HG03175 (cell line): ENCODE results near the gene PEF1.

Experiments
- ATAC-seq: cut with Tn5 transposase; IDR thresholded peaks from one replicate; pipeline ENCODE4 v1.9.1; 2021; ENCODE audit warnings: mild to moderate bottlenecking, moderate library complexity; ENCODE audit not compliant: unreplicated experiment

PEF1 gene

DNA sequence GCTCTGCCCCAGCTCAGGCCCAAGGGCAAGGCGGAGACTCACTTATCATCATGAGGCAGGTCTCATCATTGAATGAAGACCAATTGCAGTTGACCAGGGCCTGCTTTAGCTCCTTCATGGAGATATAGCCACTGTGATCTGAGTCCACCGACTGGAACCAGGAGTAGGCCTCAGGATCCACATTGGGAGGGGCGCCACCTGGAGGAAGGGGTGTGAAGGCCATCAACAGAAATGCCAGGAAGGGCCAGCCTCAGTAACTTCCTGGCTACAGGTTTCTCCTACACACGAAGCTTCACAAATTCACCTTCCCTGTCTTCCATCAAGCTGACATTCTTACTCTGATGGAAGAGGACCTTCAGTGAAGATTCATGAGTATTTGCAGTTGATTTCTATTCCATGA, 11.6 kb downstream of the PEF1 start:
- no peak for ATAC-seq

- no peak for ATAC-seq
Observed at GRCh38 chr1:31632649-31633048, 12.0 kb downstream of the PEF1 start.

GRCh38 chr1:31628931-31629556, 15.6 kb downstream of the PEF1 start:
- no peak for ATAC-seq

- ATAC-seq: no peak
Observed at GRCh38 chr1:31627930-31628559, 16.6 kb downstream of the PEF1 start.

GRCh38 chr1:31627301-31627929, 17.3 kb downstream of the PEF1 start:
- ATAC-seq: no peak

DNA sequence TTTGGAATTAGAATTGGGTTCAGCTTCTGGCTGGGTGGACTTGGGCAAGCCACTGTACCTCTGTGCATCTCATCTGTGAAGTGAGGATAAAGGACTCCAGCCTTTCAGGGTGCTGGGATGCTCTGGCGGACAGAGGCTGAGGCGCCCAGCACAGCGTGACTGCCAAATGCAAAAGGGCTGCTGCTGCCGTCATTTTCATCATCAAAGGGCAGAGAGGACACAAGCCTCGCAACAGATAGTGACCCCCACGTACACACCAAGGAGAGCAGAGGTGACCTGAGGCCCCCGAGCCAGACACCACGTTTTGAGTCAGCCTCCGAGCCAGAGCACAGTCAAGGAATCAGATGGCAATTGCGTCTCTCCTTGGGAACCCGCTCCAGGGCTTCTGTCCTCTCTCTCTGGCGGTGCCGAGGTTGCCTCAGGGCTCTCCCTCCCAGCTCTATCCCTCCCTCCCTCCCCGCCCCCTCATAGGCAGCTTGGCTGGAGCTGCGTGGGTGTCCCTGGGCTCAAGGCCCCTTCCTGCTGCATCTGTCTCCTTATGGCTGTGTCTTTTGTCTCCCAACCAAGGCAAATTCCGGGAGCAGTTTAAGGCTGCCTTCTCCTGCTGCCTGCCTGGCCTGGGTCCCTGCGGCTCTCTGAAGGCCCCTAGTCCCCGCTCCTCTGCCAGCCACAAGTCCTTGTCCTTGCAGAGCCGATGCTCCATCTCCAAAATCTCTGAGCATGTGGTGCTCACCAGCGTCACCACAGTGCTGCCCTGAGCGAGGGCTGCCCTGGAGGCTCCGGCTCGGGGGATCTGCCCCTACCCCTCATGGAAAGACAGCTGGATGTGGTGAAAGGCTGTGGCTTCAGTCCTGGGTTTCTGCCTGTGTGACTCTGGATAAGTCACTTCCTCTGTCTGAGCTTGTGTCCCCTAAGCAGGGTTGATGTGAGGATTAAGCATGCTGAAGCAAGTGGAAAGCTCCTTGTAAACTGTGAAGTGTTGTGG, 18.2 kb downstream of the PEF1 start:
- no peak for ATAC-seq

- ATAC-seq: no peak
Observed at GRCh38 chr1:31625561-31626222, 19.0 kb downstream of the PEF1 start.

DNA sequence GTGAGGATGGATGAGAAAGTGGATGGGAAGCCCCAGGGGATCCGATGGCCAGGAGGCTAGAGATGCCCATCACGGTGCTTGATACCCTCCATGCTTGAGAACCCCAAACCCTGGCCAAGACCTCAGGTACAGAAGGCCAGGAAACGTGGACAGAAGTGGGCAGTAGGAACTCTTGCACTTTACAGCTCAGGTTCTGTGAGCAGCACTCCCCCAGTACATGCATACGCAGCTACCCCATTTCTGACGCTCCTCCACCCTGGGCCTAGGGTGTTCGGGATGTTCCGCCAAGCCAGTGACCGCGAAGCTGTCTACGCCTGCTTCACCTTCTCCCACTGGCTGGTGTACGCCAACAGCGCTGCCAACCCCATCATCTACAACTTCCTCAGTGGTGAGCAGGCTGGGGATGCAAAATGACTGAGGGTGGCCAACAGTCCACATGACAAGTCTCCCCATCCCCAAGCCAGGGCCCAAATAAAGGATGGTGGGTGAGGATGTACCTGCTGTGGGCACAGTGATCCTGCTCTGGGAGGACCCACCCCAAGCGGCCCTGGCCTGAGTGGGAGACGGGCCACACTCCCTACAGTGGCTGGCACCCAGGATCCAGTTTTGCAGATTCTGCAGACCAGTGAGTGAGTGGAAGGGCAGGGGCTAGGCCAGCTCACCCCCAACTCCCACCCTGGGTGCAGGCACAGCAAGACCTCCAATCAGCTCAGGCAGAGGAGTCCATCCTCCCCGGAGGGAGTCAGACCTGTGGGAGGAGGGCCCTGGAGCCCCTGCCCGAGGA, 19.8 kb downstream of the PEF1 start:
- ATAC-seq: no peak

DNA sequence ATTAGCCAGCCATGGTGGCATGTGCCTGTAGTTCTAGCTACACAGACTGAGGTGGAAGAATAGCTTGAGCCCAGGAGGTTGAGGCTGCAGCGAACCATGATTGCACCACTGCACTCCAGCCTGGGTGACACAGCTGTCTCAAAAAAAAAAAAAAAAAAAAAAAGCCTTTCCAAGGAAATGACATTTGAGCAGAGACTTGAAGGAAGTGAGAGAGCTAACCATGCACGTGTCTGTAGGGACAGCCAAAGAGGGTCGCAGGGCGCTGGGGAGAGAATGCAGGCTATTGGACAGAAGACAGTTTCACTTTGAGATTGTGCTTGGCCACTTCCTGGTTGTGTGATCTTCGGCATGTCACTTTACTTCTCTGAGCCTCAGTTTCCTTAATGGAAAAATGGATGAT, 20.4 kb downstream of the PEF1 start:
- ATAC-seq: no peak

GRCh38 chr1:31623365-31623764, 21.3 kb downstream of the PEF1 start:
- no peak for ATAC-seq

DNA sequence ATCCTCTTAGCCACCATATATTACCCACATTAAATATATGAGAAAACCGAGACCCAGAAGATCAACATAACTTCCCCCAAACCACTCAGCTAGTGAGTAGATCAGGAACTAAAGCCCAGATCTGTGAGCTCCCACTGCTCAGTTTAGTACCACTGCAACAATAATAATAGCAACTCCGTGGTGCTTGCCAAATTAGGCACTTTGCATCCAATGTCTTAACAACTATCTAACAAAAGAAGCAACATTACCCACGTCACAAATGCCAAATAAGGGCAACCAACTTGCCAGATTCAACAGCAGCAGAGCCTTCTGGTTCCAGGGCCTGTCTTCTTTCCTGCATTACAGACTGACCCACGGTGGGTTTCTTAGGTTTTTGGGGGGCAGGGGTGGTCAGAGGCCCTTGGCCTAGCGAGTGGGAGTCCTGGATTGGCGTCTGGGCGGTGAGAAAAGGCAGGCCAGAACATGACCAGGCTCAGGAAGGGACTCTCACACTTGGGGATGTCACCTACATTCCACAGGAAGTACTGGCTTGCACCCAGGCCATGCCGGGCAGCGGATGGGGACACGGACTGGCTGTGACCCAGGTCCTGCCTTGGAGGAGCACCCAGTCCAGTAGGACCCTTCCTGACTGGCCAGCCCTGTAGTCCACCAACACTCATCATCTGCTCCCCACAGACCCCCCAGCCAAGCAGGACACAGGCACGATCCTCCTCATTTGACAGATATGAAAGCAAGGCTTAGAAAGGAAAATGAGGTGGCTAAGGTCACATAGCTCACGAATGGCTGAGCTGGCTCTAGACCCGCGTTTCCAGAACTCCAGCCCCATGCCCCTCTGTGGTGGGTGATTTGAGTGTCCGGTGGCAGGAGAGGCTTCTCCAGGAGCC, 22.6 kb downstream of the PEF1 start:
- ATAC-seq: no peak

DNA sequence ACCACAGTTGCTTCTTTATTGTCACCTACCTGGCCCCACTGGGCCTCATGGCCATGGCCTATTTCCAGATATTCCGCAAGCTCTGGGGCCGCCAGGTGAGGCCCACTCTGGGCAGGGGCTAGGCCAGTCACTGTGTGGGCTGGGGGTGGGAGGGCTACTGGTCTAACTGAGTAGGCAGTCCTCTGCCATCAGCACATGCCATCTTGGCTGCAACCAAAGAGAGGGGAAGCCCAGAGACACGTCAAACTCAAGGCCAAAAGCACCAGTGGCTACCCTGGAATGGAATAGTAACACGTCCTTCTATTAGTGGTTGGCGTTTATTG, 23.2 kb downstream of the PEF1 start:
- ATAC-seq: no peak

DNA sequence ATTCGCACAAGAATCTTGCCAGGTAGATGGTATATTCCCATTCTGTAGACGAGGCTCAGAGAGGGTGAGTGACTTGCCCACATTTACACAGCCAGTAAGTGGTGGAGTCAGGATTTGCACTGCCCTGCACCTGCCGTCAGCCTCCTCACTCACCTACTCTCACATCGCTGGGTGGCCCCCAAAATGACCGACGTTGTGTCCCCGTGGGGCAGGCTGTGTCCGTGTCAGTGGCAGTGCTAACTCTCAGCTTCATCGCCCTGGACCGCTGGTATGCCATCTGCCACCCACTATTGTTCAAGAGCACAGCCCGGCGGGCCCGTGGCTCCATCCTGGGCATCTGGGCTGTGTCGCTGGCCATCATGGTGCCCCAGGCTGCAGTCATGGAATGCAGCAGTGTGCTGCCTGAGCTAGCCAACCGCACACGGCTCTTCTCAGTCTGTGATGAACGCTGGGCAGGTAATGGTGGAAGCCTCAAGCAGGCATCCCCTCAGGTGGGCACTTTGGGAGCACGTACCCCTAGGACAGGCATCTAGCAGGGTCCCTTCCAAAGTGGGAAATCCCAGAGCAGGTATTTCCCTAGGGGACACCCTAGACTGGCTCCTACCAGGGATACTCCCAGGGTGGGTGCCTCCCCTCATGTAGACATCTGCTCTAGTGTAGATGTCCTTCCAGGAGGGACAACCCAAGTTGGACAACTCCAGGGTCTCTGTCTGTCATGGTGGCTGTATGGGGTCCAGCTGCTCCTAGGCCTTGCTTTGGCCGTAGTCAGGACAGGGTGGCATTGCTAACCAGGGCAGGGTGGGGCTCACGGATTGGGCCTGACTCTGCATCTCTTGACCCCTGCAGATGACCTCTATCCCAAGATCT, 23.8 kb downstream of the PEF1 start:
- no peak for ATAC-seq

DNA sequence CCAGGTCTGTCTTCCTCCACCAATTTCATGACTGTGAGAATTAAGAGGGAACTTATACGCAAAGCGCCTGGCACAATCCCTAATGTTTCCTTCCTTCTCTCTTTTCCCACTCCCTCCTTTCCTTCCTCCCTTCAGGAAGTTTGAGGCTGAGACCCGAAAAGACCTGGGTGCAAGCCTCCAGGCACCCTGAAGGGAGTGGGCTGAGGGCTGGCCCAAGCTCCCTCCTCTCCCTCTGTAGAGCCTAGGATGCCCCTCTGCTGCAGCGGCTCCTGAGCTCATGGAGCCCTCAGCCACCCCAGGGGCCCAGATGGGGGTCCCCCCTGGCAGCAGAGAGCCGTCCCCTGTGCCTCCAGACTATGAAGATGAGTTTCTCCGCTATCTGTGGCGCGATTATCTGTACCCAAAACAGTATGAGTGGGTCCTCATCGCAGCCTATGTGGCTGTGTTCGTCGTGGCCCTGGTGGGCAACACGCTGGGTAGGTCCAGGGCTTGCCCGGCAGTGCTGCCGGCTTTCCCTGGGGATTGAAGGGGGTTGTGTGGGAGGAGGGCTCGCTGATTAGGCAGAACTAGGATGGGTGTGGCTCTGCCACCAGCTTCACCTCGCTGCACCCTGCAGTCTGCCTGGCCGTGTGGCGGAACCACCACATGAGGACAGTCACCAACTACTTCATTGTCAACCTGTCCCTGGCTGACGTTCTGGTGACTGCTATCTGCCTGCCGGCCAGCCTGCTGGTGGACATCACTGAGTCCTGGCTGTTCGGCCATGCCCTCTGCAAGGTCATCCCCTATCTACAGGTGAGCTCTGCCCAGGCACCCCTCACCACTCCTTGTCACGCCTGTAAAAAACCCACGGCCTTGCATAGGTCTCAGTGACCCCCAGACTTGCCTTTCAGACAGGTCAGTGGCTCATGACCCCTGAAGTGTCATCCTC, 25.5 kb downstream of the PEF1 start:
- no peak for ATAC-seq

DNA sequence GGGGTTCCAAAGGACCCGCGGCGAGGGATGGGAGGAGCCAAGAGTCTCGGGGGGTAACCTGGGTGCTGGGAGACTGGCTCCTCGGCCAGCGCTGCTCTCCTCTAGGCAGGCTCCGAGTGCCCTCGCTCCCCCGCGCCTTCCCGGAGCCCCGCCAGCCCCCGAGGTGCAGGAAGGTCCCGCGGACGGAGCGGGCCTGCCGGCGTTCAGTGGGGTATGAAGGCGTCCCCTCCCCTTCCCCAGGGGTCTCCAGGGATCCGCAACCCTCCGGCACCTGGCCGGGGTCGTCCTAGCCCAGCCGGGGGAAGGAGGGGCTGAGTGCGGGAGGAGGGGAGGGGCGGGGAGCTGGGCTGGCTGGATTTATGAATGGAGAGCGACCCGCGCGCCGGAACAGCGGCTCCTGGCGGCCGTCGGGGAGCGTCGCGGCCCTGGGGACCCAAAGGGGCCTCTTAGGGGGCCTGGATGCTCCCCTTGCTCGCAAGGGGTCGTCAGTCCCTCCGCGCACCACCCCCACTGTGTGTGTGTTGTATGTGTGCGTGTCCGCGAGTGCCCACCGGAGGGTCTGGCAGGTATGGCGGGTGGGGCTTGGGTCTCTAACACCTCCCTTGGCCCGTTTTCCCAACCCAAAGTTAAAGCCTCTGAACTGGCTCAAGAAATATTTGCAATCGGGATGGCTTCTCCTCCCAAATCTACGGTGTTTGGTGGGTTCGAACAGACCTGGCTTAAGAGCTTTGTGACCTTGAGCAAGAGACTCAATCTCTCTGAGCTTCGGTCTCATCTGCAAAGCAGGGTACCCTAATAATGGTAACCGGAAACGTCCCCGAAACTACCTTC, 26.5 kb downstream of the PEF1 start:
- ATAC-seq: no peak

GRCh38 chr1:31617218-31617915, 27.3 kb downstream of the PEF1 start, which contains the start of gene HCRTR1:
Gene HCRTR1 (plus strand): TSS chr1:31617689. CDS start chr1:31619193, 1,504 bp downstream.
- ATAC-seq: no peak
